ENCODE data around the gene CIB4.

Gene CIB4

DNA sequence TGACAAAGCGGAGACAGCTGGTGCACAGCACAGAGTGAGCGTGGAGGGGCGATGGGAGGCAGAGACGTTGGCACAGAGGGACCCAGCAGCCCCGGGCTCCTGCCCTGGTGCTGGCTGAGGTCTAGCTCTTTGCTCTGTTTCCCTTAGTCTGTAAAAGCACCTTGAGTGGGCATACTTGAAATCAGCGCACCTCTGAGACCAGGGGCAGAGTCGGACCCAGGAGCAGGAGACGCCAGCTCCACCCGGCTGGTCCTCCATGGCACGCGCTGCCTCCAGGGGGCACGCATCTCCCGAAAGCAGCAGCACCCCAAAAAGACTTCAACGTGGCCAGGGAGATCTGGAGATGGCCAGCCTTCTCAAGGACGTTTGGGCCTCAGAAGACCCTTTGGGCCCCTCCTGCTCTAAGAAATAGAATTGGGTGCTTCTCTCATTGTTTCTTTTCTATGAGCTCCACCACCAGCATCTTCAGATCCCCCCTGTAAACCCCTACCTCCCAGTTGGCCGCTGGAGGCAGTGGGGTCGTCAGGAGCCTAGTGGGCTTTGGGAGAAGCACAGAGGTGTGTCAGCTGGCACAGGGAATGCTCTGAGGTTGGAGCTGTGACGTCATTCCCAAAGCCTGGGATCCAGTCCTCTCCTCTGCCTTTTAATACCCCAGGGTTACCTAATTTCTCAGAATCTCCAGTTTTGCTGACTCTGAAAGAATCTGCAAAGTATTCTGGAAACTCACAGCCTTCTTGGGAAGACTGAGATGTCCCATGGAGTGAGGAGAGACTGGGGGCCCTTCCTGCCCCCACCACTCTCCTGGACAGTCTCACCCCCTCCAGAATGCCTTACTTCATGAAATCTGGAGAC lies 58.9 kb downstream of the CIB4 start:
- no peak for ATAC-seq
- DNase-seq: no peak

DNA sequence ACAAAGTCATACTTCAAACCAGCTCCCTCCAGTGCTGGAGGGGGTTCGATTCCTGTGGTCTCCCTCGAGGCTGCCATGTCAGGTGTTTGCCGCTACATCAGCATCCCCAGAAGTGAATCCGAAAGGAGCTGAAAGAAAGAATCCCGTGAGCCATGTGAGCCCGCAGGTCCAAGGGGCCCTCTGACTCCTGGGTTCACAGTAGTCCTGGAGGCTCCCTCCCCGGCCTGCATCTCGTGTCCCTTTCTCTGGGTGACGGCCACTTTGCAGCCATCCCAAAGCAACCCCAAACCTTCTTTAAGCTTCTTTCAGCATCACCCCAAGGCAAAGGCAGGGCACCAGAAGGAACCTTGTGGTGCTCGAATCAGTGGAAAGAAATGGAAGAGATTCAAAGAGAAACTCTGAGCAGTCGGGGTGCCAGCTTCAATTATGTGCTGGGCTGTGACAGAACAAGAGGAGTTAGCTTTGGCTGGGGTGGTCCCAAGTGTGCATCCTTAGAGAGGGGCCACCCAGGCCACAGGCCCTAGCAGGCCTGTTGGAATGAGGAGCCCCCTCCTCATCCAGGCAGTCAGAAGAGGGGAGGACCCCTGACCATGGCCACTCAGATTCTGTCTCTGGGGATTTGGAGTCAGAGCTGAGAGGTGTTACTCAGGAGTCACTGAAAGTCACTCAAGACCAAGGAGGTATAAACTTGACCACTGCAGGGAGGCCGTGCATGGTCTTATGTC lies 59.7 kb downstream of the CIB4 start:
- ATAC-seq: no peak
- DNase-seq: no peak

DNA sequence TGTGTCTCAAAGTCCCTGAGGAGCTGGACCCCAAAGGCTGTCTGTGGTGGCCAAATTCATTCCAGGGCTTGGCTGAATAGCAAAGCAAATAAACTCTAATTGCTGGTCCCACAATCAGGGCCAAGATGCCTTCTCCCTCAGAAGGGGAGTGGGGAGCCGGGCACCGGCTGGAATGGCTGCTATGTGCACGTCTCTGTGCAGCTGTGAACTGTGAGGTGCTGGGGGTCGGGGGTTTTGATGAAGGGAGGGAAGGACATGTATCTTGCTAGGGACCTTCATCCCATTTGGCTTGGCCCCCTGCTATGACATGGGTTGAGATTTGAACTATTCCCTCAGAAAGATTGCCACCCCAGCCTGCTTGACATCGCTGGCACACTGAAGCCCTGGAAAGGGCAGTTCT lies 60.4 kb downstream of the CIB4 start:
- ATAC-seq (no peak), DNase-seq (no peak)

DNA sequence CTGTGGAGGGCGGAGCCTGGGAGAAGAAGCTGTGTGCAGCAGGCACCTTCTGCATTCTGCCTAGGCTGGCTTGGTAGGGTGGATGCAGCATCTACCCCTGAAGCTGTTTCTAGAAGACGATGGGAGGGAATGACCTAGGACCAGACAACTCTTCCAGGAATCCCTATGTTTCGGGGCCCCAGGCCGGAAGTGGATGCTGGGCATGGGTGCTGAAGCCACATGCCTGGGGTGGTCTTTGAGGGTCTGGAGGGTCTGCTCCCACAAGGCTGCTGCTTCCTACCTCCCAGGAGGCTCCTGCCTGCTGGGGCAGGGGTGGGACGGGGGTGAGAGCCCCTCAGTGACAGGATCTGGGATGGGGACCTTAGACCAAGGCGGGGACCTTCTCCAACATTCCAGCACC lies 61.0 kb downstream of the CIB4 start:
- no peak for DNase-seq
- no peak for ATAC-seq

DNA sequence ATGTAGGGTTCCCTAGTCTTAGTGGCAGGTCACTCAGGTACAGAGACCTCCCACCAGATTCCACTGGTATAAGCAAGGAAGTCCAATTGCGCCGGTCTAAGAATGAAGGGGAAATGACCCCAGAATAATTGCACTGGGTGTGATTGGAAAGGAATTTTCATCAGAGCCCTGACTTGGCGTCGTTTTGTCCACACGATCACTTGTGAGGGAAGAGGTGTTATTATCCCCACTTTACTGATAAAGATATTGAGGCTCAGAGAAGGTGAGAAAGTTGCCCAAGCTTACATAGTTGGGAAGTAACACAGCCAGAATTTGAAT lies 61.5 kb downstream of the CIB4 start:
- no peak for ATAC-seq
- DNase-seq: no peak

DNA sequence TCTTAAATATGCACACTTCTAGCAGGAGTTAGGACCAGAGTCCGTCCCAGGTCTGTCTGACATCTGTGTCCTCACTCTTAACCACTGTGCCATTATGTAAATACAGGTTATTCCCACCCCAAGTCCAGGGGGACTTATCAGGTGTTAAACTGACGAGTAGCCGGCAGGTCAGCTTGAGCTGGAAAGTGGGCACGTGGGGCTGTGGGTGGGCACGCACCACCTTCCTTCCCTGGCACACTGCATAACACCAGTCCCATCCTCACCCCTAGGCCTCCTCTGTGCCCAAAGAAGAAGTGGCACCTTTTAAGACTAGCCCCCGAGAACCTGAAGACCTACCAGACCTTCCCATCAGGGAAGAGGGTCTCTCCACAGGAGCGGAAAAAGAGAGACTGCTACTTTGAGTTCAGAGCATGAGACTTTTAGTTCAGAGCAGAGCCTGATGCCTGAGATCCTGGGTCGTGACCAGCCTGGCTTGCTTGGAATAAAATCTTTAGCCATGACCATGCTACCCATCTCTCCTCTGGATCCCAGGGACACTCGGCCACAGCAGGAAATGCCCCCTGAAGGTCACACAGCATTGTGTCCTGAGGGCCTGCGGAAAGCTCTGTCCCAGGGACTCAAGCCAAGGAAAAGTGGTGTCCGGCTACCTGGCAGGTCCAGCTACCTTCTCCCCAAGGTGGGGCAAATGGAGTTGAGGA lies 62.0 kb downstream of the CIB4 start:
- ATAC-seq (no peak), DNase-seq (no peak)

DNA sequence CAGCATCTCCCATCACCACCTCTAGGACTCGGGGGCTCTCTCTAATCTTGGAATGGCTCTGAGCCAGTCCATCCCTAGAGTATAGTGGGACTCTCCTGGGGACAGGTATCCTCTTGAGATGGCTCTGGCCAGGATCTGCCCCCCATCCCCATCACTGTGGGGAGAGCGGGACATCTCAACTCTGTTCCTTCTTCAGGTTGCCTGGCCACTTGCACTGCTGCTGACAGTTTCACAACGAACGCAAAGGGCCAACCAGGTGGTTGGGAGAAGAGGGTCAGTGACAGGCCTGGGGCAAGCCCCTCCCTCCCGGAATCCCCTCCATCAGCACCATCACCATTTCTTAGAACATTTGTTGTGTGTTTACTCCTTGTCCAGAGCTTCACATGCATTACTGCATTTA lies 62.6 kb downstream of the CIB4 start:
- DNase-seq: no peak

DNA sequence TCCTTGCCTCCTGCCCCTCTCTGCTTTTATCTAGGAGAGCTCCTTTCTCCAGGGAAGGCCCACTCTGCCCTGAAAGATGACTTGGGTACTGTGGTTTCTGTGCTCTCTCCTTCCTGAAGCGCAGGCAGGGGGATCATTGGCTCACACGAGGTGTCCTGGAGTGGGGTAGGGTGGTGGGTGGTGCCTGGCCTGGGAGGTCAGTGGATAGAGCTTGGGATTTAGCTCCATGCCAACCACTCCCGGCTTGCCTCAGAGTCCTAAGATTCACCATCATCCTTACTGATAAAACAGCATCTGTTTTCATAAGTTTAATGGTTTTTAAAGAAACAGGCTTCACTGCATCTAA lies 63.1 kb downstream of the CIB4 start:
- no peak for ATAC-seq
- no peak for DNase-seq

More for the DNA sequence above, 62.6 kb downstream of the CIB4 start:
- ATAC-seq: no peak

DNA sequence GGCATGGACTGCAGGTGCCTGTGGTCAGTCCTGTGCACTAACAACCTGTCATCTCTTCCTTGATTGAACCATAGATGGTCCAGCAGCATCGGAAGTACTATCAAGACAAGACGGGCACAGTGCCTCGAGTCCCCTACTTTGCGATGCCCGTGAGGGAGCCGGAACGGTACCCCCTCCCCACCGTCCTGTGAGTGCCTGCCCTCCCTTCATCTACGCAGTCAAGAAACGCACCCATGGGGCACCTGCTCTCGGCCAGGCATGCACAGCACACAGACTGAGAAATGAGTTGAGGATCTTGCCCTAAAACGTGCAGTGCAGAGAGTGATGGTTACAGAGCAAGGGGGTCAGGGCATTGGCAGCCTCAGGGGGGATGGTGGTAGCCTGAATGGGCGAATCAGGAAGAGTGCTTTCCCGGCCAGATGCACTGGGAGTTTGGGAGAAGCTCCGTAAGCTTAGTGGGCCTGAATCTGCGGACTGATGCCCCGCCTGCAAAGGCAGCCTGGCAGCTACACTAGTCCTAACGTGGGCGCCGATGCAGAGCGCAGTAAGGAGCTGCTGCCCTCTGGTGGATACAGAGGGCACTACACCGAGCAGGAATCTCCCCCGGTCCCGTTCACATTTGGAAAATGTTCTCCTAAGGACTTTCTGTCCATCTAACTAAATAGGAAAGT lies 63.6 kb downstream of the CIB4 start:
- peak; percentile 77 for DNase-seq
- ATAC-seq: peak; percentile 80

DNA sequence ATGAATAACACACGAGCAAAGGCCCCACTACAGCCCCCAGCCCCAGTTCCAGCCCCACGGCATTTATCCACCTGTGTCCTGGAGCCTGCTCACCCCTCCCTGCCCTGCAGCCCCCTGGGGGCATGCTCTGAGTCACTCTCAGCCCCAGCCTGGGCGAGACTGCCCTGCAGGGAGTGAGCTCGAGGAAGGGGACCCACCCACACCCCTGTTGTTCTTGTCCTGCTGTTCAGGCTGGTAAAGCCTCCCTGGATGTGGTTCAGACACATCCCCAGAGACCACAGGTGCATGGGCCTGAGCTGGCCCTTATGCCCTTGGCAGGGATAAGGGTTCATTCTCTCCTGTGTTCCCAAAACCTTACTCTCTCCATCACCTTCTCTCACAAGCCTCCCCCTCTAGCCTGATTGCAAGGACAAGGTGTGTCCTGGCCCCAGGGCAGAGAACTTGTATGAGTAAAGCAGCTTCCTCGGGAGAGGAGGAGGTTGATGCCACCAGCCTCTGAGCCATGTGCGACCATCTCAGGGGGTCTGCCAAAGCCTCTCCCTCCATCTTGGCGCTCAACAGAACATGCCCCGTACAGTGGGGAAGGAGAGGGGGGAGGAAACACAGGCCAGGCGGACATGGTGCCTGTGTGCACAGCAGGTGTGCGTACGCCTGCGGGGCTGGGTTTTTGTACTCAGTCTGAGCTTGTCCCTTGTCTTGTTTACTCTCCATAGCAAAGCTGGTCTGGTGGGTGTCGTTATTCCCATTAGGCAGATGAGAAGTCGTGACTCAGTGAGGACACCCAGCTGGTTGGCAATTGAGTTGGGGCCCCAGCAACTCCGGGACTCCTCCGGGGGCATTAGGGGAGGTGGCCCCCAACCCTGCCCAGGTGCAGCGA lies 64.4 kb downstream of the CIB4 start:
- ATAC-seq: no peak
- no peak for DNase-seq

DNA sequence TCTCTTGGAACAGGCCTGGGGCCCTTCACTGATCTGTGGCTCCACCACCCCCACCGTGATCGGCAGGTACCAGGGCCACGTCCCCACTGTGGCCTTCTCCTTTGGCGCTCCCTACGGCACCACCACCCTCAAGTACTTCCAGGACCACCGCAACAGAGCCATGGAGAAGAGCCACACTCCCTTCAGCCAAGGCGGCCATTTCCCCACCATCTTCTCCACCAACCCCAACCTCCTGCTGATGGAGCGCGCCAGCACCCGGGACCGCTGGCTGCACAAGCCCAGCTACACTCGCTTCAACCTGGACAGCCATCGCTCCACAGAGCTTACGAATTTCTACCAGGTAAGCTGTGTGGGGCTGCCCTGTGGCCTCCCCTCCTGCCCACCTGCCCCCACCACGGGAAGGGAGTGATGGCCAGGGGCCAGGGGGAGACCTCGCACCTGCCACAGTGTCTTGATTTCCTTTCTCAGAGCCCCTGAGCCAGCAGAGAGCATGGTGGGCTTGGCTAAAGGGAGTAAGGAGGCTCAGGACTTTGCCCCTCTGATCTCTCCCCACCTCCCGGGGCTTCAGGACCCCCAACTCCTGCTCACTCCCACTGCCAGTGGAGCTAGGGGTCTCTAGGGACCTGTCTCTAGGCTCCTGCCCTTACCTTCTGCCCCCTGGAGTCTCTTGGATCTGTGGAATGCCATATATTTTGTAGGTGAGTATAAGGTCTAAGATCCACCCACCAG lies 65.2 kb downstream of the CIB4 start:
- ATAC-seq: no peak
- no peak for DNase-seq

DNA sequence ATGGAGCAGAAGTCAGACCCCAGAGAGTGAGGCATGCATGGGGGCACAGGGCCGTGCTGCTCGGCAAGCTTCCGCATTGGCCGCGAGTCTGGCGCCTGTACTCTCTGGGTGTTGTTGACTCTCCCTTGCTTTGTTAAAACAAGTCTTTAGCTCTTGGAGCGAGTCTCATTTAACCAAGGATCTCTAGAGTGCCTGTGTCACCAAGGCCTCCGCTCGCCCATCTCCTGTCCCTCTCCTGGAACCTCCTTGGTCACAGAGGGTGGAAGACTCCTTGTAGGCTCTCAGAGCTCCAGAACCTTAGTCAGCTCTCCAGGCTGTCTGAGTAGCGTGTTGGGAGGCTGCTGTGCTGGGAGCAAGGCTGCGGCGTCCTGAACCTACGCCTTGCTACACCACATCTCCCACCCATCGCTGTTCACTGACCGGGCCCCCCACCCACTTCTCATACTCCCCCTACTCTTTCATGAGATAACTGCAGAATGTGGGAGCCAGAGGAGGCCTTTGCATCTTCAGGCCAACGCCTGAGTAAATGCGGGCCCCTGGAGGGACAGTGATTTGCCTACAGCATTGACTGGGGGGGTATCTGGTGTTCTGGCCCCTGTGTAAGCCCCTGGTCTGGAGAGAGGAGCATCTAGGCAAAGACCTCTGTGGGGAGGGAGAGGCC lies 66.1 kb downstream of the CIB4 start:
- no peak for ATAC-seq
- DNase-seq: no peak

DNA sequence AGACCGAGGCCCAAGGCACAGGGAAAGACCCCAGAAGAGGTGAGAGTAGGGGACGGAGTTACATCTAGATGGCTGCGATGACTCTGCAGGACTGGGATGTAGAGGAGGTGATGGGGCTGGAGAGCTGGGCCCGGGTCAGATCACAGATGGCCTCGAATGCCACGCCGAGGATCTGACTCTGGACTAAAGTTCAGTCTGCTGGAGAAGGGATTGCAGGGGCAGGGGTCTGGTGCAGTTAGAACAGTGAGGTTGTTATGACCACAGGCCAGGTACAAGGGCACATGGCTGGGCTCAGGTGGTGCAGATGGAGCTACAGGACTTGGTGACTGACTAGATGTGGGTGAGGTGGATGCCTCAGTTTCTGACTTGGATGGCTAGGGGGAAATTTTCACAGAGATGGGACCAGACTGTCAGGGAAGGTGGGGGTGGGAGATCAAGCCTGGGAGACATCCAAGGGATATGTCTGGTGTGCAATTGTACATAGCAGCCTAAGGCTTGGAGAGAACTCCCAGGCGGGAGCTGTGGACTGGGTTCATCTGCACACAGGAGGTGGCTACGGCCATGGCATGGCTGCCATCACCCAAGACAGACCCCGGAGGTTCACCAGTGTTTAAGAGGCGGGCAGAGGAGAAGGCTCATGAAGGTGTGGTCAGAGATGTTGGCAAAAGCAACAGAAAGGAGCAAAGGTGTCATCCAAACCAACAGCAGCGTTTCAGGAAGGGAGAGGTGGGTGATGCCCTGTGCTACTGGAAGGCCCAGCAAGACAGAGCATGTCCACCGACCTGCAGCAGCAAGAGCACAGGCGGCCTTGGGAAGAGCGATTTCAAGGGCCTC lies 66.9 kb downstream of the CIB4 start:
- DNase-seq (no peak), ATAC-seq (no peak)

DNA sequence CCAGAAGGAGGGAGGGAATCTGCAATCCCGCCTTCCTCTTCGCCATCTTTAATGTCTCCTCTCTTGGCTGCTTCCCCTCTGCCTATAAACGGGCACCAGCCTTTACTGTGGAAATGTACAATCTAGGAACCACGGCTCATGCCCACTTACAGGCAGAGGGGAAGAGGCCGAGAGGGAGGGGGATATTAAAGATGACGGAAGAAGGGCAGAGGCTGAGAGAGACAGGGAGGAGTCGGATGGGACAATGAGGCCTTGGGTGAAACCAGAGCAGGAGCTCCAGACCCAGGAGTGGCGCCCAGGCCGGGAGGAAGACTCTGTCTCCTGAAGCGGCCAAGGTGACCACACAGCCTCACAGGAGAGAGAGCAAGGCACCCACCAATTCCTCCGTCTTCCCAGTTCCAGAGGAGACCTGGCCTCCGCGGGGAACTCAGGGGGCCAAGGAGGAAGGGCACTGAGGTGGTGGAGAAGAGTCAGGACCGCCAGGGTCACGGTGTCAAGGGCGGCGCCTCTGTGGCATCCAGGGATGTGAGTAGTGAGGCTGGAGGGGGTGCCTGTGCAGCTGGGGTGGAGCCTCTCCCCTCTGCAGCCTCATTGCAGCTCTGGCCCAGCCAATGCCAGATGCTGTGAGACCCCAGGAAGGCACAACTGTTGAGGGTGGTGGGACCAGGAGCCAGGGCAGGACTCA lies 67.8 kb downstream of the CIB4 start:
- no peak for ATAC-seq
- no peak for DNase-seq

DNA sequence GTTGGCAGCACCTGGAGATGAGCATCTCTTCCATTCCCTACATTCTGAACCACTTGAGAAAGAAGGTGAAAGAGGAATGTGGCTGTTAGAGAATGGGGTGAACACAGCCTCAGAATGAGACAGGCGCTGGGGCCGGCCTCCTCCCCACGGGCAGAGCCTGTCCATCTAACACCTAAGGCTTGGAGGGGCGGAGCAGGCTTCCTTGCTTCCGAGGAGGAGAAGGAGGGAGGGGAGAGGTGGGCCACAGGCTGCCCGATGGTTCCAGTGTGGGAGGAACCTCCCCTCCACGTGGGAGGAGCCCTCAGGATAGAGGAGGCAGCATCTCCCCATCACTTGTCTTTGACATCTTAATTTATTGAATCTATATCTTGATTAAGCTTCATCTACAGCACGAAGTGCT lies 68.6 kb downstream of the CIB4 start:
- ATAC-seq (no peak), DNase-seq (no peak)

DNA sequence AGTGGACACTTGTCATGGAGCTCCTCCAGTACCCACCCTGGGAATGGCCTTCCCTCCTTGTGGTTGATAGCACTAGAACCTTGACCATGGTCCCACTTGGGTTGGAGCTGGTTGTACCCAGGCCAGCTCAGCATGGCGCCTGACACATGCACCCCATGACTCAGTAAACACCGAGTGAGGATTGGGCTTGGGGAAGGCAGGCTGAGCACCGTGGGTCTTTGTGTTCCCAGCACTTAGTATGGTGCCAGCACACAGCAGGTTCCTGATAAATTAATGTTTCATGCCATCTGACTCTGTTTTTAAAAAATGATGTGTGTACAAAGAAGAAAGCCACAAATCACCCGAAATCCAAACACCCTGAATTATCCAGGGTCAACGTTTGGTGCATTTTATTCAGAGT lies 69.8 kb downstream of the CIB4 start:
- no peak for DNase-seq
- ATAC-seq: no peak

DNA sequence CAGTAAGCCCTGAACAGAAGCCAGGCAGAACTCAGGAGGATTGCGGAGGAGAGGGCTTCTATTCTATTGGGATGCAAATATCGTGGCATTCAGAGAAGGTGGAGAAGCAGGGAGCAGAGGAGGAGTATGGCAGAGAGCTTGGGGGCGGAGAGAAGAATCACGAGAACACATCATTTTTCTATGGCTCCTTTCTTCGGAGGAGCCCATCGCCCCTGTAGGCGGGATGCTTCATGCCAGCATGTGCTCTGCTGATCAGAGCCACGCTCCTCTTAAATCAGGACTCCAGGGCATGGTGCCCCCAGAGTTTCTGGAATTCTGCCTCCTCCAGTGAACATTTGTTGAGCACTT lies 71.1 kb downstream of the CIB4 start:
- no peak for ATAC-seq
- no peak for DNase-seq

DNA sequence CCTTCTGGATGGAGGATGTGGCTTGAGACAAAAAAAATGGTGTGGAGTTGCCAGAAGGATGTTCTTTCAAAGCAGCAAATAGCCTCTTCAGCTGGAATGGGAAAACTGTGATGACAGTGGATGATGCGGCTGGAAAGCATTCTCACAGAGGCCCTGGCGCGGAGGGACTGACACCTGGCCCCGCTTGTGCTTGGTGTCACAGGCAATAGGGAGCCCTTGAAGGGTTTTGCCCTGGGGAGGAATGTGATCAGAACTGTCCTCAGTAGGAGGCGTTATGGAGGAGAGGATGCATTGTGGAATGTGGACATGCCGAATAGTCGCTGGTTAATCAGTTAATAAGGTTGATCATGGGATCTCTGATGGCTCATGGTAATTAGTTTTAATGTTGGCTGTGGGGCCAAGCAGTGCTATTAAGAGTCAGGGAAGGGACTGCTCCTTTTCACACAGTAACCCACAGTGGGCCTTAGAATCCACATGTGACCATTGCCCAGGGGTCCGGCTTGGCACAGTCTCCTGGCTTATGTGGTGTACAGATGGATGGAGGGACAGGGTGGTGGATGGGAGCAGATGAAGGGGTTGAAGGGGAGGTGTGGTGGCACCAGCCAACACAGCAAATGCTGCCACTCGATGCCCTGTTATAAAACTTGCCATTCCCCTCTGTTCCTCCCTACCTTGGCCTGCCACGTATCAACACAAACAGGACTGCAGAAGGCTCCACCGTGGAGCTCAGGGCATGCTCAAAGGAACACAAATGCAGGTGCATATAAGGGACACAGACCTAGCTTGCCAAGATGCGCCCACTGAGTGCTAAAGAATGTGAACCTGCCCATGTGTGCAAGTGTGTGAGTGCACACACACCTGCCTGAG lies 71.7 kb downstream of the CIB4 start:
- no peak for ATAC-seq

More for the DNA sequence above, 71.7 kb downstream of the CIB4 start:
- no peak for DNase-seq

All from stimulated activated naive CD8-positive, alpha-beta T cell treated with anti-CD3 and anti-CD28 coated beads, Interleukin-15, Interleukin-2, amounts not matched to agents 100 U/mL and 50 U/mL, for 24 hours (primary cell).